Sigmoid colon (tissue), 4 donors: ENCODE measurements around the gene KRT7.

Source experiments
- POLR2AphosphoS5 ChIP-seq, 4 donors: sonication (generic); formaldehyde crosslinking; IDR thresholded peaks; one replicate each; pipeline ENCODE4 v1.6.1; 2017; ENCODE audit warnings: antibody characterized with exemption in 4 of 4
- TF ChIP-seq, protein P1 (sequence below), 4 experiments: fragments of 450-650 bp in 3 of 4; fragments of 200-600 bp in 1 of 4; IDR thresholded peaks; one replicate each; pipeline ENCODE4 v1.5.1; 2016 to 2019; ENCODE audit warnings: antibody characterized with exemption in 4 of 4, mild to moderate bottlenecking in 3 of 4, moderate library complexity in 2 of 4

DNA sequence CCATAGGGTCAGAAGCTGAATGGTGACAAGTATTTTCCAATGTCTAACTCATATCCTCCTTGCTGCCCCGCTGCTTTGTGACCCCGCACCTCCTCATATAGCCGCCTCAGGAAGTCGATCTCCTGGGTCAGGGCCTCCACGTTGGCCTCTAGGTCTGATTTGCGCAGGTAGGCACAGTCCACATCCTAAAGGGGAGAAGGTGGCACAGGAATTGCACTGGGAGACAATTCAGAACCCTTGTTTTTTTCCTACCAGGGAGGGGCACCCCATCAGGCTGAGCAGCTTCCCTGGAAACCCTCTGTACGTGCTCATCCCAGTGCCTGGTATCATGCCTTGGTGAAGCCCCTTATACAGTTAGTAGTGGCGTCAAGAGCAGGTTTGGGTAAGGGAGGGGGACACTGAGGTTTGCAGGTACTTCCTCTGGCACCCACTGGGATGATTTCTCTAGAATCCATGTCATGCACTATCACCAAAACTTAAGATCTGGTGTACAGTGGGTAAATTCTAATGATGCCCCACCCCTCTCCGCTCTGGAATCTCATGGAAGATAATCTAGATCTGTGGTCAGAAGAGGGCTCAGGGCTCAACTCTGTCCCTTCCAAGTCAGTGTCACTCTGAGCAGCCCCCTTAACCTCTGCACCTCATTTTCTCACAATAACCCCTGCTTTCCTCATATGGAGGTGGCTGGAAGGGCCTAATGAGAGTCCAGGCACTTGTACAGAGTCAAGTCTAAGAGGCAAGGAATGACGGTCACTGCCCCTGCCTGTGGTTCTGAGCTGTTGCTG, 21.3 kb downstream of the KRT7 start:
- no peak for TF ChIP-seq POLR2AphosphoS5 (IDR thresholded peaks at IDR 0.05)
- TF ChIP-seq, protein P1, sequence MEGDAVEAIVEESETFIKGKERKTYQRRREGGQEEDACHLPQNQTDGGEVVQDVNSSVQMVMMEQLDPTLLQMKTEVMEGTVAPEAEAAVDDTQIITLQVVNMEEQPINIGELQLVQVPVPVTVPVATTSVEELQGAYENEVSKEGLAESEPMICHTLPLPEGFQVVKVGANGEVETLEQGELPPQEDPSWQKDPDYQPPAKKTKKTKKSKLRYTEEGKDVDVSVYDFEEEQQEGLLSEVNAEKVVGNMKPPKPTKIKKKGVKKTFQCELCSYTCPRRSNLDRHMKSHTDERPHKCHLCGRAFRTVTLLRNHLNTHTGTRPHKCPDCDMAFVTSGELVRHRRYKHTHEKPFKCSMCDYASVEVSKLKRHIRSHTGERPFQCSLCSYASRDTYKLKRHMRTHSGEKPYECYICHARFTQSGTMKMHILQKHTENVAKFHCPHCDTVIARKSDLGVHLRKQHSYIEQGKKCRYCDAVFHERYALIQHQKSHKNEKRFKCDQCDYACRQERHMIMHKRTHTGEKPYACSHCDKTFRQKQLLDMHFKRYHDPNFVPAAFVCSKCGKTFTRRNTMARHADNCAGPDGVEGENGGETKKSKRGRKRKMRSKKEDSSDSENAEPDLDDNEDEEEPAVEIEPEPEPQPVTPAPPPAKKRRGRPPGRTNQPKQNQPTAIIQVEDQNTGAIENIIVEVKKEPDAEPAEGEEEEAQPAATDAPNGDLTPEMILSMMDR (IDR thresholded peaks at IDR 0.05), result no peak
